ENCODE results near the gene MSRB3.

Gene MSRB3

GRCh38 chr12:65492998-65493912 is 214.8 kb downstream of the MSRB3 start:
- in situ Hi-C loops (cut with HindIII; ENCODE audit: low sequenced_read_pairs) = no loop called here

- in situ Hi-C loops (cut with HindIII; ENCODE audit: low sequenced_read_pairs) = no loop called here
Observed at GRCh38 chr12:65493913-65494245, 215.4 kb downstream of the MSRB3 start.

GRCh38 chr12:65494537-65494936 is 216.1 kb downstream of the MSRB3 start:
- in situ Hi-C loops (cut with HindIII; ENCODE audit: low sequenced_read_pairs) = no loop called here

- in situ Hi-C loops (cut with HindIII; ENCODE audit: low sequenced_read_pairs) = no loop called here
Observed at GRCh38 chr12:65495233-65495632, 216.8 kb downstream of the MSRB3 start.

GRCh38 chr12:65496617-65497016 is 218.1 kb downstream of the MSRB3 start:
- in situ Hi-C loops (cut with HindIII; ENCODE audit: low sequenced_read_pairs) = no loop called here

- in situ Hi-C loops (cut with HindIII; ENCODE audit: low sequenced_read_pairs) = no loop called here
Observed at GRCh38 chr12:65497660-65498059, 219.2 kb downstream of the MSRB3 start.

- in situ Hi-C loops (cut with HindIII; ENCODE audit: low sequenced_read_pairs) = no loop called here
Observed at GRCh38 chr12:65499167-65499566, 220.7 kb downstream of the MSRB3 start.

- in situ Hi-C loops (cut with HindIII; ENCODE audit: low sequenced_read_pairs) = no loop called here
Observed at GRCh38 chr12:65500091-65500900, 221.8 kb downstream of the MSRB3 start.

- in situ Hi-C loops (cut with HindIII; ENCODE audit: low sequenced_read_pairs) = no loop called here
Observed at GRCh38 chr12:65501093-65501621, 222.7 kb downstream of the MSRB3 start.

- in situ Hi-C loops (cut with HindIII; ENCODE audit: low sequenced_read_pairs) = no loop called here
Observed at GRCh38 chr12:65501935-65502334, 223.5 kb downstream of the MSRB3 start.

- in situ Hi-C loops (cut with HindIII; ENCODE audit: low sequenced_read_pairs) = no loop called here
Observed at GRCh38 chr12:65504417-65504816, 225.9 kb downstream of the MSRB3 start.

GRCh38 chr12:65505386-65506121 is 227.1 kb downstream of the MSRB3 start:
- in situ Hi-C loops (cut with HindIII; ENCODE audit: low sequenced_read_pairs) = no loop called here

- in situ Hi-C loops (cut with HindIII; ENCODE audit: low sequenced_read_pairs) = no loop called here
Observed at GRCh38 chr12:65508276-65509035, 230.0 kb downstream of the MSRB3 start.

GRCh38 chr12:65510007-65510406 is 231.5 kb downstream of the MSRB3 start:
- in situ Hi-C loops (cut with HindIII; ENCODE audit: low sequenced_read_pairs) = no loop called here

GRCh38 chr12:65510584-65511050 is 232.1 kb downstream of the MSRB3 start:
- in situ Hi-C loops (cut with HindIII; ENCODE audit: low sequenced_read_pairs) = no loop called here

GRCh38 chr12:65511134-65511834 is 232.8 kb downstream of the MSRB3 start:
- in situ Hi-C loops (cut with HindIII; ENCODE audit: low sequenced_read_pairs) = no loop called here

- in situ Hi-C loops (cut with HindIII; ENCODE audit: low sequenced_read_pairs) = no loop called here
Observed at GRCh38 chr12:65511912-65512311, 233.4 kb downstream of the MSRB3 start.

Data from DLD1 (cell line).